ENCODE measurements around the gene RPL35.

Gene RPL35

DNA sequence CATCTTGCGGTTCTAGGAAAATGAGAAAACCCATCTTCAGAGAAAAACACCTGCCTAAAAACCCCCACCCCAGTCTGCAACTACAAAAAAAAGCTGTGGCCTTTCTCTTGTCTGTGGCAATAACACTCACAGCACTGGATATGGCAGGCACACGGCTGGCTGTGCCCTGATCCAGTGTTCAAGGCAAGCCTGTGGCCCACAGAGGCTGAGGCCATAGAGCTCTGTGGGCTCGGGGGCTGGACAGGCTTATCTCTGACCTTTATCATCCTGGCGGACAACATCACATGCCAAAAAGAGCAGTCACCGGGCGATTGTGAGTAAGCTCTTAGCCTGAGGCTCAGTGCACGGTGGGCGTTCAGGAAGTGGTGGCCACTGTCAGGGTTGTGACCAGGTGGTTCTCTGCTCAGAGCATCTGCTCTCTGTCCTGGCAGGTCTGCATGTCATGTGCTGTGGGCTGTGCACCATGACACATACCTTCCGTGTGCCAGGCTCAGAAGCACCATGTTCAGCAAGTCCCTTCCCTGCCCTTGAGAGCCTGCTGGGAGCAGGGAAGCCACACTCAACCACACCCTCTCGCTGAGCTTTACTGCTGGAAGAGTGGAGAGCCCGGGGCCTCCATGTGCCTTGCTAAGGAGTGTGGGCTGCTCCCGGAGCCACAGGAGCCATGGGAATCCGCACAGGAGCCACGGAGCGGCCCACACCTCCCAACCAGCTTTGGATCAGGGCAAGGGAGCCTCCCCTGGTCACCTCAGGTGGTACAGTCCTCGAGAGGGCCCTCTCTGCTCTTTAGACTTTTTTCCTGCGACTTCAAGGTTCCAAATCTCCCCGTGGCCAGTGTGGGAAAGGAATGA lies 43.1 kb downstream of the RPL35 start:
- no peak for DNase-seq

DNA sequence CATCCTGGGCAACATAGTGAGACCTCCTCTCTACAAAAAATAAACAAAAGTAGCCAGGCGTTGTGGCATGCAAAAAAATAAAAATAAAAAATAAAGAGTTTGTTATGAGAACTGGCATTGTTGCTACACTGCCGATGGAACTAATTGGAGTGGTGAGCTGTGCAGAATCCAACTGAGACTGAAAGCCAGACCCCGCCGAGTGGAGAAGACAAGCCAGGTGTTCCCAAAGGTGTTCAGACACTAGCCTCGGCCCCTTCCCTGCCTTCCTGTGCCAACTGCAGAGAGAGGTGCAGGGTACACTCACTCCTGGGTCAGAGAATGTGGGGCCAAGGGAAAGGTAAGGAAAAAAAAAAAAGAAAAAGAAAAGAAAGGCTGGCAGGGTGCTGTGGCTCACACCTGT lies 46.2 kb downstream of the RPL35 start:
- no peak for DNase-seq

DNA sequence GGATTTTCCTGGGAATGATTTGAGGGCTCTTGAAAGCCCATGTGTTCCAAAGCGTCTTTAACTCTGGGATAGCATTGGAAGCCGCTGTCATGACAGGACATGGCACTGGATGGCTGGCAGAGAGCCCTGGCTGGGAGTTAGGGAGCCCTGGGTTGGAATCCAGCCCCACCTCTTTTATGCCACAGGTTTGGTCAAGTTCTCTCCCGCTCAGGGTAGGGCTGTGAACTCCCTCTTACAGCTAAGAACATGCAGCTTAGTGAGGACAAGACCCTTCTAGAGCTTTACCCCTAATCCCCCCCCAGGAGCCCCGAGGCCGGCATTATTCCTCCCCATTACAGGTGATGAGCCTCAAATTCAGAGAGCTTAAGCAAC lies 47.6 kb downstream of the RPL35 start:
- DNase-seq = no peak

DNA sequence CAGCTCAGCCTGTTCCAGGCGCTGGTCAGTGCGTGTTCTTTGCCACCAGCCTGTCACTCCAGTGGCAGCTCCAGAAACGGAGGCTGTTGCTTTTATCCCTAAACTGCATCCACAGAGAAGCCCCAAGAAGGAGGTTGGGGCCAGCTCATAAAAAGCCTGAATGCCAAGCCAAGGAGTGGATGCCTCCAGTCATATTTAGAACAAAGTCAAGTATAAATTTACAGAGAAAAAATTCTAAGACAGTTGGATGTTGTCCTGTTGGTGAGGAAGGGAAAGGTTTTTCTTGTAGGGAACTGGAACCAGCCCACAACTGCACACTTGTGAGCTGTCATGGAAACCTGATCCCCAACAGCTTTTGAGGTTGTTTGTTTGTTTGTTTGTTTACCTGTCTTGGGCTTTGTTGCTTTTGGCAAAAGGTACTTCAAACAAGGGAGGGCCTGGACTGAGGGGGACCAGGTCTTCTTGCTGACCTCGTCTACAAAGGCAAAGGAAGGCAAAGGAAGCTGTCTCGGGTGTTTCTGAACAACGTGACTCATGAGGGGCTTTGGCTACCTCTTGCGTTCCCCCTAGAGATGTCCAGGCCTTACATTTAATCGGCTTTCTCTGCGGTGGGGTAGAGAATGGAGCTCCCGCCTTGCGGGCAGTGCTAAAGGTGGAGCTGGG lies 48.1 kb downstream of the RPL35 start:
- DNase-seq = no peak

DNA sequence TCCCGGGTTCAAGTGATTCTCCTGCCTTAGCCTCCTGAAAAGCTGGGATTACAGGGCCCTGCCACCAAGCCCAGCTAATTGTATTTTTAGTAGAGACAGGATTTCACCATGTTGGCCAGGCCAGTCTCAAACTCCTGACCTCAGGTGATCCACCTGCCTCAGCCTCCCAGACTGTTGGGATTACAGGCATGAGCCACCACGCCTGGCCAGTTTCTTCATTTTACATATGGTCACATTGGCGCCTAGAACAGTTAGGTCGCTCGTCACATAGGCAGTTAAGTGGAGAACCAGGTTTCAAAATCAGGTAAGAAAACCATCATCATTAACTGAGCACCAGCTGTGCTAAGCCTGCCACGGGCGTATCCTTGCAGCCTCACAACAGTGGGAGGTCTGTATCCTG lies 48.7 kb downstream of the RPL35 start:
- no peak for DNase-seq

DNA sequence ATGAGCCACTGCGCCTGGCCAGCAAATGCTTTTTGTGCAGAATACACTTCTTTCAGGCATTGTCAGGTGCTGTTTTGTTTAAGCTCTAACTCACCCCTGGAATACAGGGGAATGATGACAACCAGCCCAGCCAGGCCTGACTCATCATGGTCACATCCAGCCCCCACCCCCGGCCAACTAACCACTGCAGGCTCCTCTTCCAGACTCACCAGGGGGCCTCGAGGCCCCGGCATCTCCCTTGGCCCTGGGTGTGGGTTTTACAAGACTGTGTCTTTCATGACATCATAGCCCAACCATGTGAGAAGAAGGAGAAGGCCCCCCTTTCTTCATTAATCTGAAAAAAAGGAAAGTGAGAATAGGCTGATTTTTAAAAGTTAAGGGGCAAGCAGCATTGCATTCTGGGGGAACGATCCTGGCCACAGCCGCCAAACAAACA lies 49.3 kb downstream of the RPL35 start:
- DNase-seq = no peak

DNA sequence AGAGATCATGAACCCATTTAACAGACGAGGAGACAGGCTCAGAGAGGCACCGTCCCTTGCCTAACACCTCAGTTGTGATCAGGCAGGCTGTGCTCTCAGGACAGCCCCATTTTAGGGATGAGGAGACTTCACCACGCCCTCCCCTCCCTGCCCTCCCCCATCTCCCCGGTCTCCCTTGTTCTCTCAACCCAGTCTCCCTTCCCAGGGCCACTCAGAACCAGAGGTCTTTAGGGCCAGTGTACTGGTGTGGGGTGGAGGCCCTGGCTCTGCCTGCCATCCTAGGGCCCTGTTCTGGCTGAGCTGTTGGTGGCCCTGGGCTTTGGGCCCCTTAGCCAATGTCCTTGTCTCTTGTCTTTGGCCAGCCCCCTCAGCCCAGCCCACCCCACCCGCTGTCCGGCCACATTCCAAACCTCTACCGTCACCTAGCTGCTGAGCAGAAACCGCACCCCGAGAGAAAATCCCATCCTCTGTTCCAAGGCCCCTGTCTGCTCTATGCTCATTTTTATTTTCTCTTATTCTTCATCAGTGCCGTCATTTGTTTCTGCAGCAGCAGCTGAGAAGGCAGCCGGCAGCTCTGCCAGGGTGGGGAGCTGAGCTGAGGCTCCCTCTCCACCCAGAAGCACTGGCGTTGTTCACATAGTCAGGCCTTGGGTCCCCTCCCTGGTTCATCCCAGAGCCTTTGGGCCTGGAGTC lies 50.9 kb downstream of the RPL35 start:
- DNase-seq = no peak

DNA sequence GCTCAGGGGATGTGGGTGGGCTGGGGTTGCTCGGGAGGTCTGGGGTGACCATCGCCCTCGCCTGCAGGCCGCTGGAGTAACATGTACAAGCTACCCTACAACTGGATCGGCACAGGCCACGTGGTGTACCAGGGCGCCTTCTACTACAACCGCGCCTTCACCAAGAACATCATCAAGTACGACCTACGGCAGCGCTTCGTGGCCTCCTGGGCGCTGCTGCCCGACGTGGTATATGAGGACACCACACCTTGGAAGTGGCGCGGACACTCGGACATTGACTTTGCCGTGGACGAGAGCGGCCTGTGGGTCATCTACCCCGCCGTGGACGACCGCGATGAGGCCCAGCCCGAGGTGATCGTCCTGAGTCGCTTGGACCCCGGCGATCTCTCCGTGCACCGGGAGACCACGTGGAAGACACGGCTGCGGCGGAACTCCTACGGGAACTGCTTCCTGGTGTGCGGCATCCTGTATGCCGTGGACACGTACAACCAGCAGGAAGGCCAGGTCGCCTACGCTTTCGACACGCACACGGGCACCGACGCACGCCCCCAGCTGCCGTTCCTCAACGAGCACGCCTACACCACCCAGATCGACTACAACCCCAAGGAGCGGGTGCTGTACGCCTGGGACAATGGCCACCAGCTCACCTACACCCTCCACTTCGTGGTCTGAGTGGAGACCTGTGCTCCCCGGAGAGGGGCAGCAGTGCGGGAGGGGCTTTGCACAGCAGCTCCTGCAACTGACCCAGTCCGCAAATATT lies 51.8 kb downstream of the RPL35 start:
- DNase-seq = no peak

DNA sequence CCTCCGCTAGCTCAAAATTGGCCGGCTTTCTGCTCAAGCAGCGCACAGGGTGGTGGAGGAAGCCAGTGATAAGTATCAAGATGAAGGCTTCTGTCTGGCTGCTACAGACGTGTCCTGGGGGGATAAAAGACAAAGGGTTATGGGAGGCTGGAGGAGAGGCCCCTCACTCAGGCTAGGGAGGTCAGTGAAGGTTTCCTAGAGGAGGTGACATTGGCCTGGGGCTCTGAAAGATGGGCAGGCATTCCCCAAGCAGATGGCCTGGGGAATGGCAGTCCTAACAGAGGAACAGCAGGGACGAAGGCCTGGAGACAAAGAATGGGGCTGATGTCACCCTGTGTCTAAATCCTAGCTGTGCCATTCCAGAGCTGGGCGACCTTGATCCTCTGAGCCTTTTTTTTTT lies 52.5 kb downstream of the RPL35 start:
- no peak for DNase-seq

DNA sequence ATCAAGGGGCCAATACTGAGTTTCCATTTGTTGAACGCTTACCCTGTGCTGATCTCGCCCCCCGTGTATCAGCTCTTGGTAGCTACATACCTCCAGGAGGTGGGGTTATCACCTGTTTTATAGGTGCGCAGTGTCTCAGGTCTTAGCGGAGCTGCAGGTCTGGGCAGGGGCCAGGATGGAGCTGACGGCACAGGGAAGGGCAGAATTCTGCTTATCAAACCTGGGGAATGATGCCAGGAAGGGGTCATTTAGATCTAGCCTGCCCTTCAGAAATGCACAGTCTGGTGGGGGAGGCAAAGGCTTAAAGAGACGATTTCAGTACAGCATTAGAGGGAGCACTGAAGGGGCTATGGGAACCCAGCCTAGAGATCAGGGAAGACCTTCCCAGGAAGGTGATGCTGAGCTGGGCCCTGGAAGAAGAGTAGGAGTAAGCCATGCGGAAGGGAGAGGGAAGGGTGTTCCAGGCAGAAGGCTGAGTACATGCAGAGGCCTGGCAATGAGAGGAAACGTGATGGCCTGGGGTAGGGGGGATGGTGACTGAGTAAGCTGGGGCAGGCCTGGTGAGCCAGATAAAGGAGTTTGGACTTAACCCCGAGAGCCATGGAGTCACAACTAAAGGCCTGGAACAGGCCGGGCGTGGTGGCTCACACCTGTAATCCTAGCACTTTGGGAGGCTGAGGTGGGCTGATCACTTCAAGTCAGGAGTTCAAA lies 53.4 kb downstream of the RPL35 start:
- no peak for DNase-seq
